Measurements from ENCODE around the gene ELAVL1. TPM values are rescaled to one million over a fixed set of nuclear protein-coding genes. Genes with fewer than 3 reads are reported as not detected.
A peak's percentile ranks its signal among the peaks of the same experiment; 100 is the strongest.

The ELAVL1 gene
- total and polyA plus RNA-seq, 7 donors, result 22.3 to 57.9 (median 44.5) TPM

DNA sequence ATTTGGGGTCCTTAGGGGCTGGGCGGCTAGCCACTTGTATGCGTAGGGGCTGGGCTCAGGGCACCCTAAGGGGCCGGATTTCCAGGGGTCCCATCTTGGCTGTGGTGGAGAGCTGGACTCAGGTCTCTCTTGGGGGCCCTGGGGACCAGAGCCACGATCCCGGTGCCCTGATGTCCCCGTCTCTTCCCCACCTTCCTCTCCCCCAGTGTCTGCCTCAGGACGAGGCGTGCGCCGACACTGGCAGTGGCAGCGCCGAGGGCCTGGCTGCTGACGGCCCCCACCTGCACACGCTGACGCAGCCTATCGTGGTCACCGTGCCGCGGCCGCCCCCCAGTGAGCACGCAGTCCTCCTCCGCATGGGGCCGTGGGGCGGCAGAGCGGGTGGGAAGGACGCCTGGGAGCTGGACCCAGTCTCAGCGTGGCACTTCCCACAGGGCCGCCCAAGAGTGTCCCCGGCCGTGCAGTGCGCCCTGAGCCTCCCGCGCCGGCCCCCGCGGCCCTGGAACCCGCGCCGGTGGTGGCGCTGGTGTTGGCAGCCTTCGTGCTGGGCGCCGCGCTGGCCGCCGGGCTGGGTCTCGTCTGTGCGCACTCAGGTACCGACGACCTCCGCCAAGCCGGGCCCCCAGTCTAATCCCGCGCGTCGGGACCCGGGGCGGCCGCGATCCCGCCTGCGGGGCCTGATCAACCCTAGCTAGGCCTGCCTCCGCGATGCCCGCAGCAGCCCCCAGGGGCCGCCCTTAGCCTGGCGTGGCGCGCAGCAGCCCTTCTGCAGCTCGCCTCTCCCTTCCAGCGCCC lies 88.0 kb downstream of the ELAVL1 start:
- peak overlapping the region; percentile 82 for H3K4me3 ChIP-seq
- intact Hi-C loops (cut with DNase I), result no loop called here

GRCh38 chr19:7916955-7917266 lies 88.5 kb downstream of the ELAVL1 start:
- ATAC-seq (no peak), DNase-seq (no peak)
- Histone ChIP-seq H3K4me3 (peak overlapping the region; percentile 82), H3K4me1 (peaks cover 24% of the 10 kb centered on the region), H3K36me3 (ENCODE audit: insufficient read depth in 1 of 2, low read depth in 1 of 2) (peaks cover 0 to 14% of the 10 kb centered on the region in 2 donors), H3K9me3 (no peaks in the 10 kb centered on the region), H3K27ac (peak overlapping the region; percentile 75), H3K27me3 (ENCODE audit: insufficient read depth in 3 of 3, low read length in 2 of 3) (peaks cover 0 to 14% (median 5%) of the 10 kb centered on the region in 3 donors)
- TF ChIP-seq, protein P1, sequence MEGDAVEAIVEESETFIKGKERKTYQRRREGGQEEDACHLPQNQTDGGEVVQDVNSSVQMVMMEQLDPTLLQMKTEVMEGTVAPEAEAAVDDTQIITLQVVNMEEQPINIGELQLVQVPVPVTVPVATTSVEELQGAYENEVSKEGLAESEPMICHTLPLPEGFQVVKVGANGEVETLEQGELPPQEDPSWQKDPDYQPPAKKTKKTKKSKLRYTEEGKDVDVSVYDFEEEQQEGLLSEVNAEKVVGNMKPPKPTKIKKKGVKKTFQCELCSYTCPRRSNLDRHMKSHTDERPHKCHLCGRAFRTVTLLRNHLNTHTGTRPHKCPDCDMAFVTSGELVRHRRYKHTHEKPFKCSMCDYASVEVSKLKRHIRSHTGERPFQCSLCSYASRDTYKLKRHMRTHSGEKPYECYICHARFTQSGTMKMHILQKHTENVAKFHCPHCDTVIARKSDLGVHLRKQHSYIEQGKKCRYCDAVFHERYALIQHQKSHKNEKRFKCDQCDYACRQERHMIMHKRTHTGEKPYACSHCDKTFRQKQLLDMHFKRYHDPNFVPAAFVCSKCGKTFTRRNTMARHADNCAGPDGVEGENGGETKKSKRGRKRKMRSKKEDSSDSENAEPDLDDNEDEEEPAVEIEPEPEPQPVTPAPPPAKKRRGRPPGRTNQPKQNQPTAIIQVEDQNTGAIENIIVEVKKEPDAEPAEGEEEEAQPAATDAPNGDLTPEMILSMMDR (IDR thresholded peaks at IDR 0.05), result no peak
- intact Hi-C loops (cut with DNase I), result no loop called here
- 7 to 11% (median 8%) methylated on average over 12 of the region's 12 CpGs for WGBS, 3 donors

More for the DNA sequence above, 88.0 kb downstream of the ELAVL1 start:
- ATAC-seq (peak in 3 of 4 donors; percentile 12 to 30 (median 28)), DNase-seq (peak in 1 of 2 donors; percentile 77)
- WGBS, 3 donors, result 2 to 7% (median 4%) methylated on average over 42 to 71 of the region's 71 CpGs
- Histone ChIP-seq H3K27ac (peak overlapping the region; percentile 75), H3K36me3 (ENCODE audit: insufficient read depth in 1 of 2, low read depth in 1 of 2) (peaks cover 2 to 14% of the 10 kb centered on the region in 2 donors), H3K4me1 (peaks cover 24% of the 10 kb centered on the region), H3K27me3 (ENCODE audit: insufficient read depth in 3 of 3, low read length in 2 of 3) (peaks cover 0 to 14% (median 5%) of the 10 kb centered on the region in 3 donors), H3K9me3 (no peaks in the 10 kb centered on the region)
- TF ChIP-seq, protein P1 (IDR thresholded peaks at IDR 0.05), result peak; percentile 49

GRCh38 chr19:7916103-7916954 lies 89.1 kb downstream of the ELAVL1 start:
- 0 to 1% (median 1%) methylated on average over 53 to 104 of the region's 104 CpGs for WGBS, 3 donors
- intact Hi-C loops (cut with DNase I), result no loop called here
- TF ChIP-seq, protein P1 (IDR thresholded peaks at IDR 0.05), result no peak
- H3K27me3 ChIP-seq (ENCODE audit: insufficient read depth in 3 of 3, low read length in 2 of 3), result peaks cover 0 to 14% (median 5%) of the 10 kb centered on the region in 3 donors
- no peaks in the 10 kb centered on the region for H3K9me3 ChIP-seq
- peak overlapping the region; percentile 75 for H3K27ac ChIP-seq
- peaks cover 19% of the 10 kb centered on the region for H3K4me1 ChIP-seq
- peak in 1 of 2 donors; percentile 67 for DNase-seq
- peak overlapping the region; percentile 82 for H3K4me3 ChIP-seq
- no peak for ATAC-seq
- H3K36me3 ChIP-seq (ENCODE audit: insufficient read depth in 1 of 2, low read depth in 1 of 2), result peaks cover 0 to 16% of the 10 kb centered on the region in 2 donors

- intact Hi-C loops (cut with DNase I), result no loop called here
- H3K27me3 ChIP-seq (ENCODE audit: insufficient read depth in 3 of 3, low read length in 2 of 3), result peaks cover 0 to 14% (median 5%) of the 10 kb centered on the region in 3 donors
- WGBS, 3 donors, result 34 to 45% (median 42%) methylated on average over 24 of the region's 24 CpGs
- no peaks in the 10 kb centered on the region for H3K9me3 ChIP-seq
- DNase-seq, result no peak
- H3K4me1 ChIP-seq, result peaks cover 14% of the 10 kb centered on the region
- TF ChIP-seq, protein P1 (IDR thresholded peaks at IDR 0.05), result no peak
- H3K27ac ChIP-seq, result peak overlapping the region; percentile 75
- H3K4me3 ChIP-seq, result peak overlapping the region; percentile 82
- H3K36me3 ChIP-seq (ENCODE audit: insufficient read depth in 1 of 2, low read depth in 1 of 2), result peaks cover under 1 to 24% of the 10 kb centered on the region in 2 donors
- ATAC-seq, result no peak
Measured at GRCh38 chr19:7915250-7916102, 90.0 kb downstream of the ELAVL1 start.
